NCI-H1092 (cell line): ENCODE data around the gene TNS1.
"Not testable (repeated sequence)": the region's sequence is repeated elsewhere in the genome, so short reads cannot be mapped to it uniquely, and the experiment has no call there.

Experiments
- DNase-seq: peaks from one replicate; lab custom pipeline; 2025; lab: John Stamatoyannopoulos, UW

TNS1 gene

DNA sequence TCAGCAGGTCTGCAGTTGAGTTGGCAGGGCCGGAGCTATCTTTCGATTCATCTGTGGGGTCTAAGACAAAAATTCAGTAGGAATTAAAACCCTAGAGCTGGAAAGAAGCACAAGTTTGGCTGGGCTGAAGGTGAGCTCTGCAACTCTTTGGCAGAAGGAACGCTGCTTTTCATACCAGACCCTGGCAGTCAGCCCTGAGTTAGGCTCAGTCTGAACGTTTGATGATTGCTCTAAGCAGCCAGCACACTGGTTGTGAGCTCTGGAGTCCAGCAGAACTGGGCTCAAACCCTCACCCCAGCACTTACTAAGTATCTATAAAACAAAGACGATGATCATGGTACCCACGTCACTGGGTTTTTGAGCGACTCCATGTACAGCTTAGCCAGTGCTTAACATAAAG is 192.5 kb downstream of the TNS1 start:
- no peak for DNase-seq

DNA sequence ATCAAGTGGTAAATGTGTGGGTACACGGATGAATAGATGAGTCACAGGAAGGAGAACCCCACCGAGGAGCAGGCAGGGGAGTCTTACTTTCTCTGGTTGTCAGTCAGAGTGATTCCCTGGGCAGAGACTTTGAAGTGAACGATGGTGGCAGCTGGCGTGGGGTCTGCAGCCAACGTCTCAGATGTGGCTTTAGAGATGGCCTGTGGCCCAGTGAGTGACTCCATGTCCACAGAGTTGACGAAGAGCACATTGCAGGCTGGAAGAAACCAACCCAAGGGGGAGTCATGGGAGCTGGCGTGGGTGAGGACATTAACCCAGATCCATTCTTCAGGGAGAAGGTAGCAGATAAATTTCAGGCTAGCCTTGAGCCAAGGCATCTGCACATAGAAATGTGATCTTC is 193.1 kb downstream of the TNS1 start:
- DNase-seq, result no peak

DNA sequence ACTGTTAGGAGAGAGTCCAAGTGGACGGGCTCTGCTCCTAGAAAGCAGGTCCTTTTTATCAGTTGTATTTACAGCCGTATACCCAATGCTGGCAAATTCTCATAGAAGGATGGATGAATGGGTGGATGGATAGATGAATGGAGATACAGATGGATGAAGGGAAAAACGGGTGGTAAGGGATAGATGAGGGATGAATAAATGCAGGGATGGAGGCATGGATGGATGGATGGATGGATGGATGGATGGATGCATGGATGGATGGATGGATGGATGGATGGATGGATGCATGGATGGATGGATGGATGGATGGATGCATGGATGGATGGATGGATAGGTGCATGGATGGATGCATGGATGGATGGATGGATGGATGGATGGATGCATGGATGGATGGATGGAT is 193.8 kb downstream of the TNS1 start:
- DNase-seq, result not testable (repeated sequence)

DNA sequence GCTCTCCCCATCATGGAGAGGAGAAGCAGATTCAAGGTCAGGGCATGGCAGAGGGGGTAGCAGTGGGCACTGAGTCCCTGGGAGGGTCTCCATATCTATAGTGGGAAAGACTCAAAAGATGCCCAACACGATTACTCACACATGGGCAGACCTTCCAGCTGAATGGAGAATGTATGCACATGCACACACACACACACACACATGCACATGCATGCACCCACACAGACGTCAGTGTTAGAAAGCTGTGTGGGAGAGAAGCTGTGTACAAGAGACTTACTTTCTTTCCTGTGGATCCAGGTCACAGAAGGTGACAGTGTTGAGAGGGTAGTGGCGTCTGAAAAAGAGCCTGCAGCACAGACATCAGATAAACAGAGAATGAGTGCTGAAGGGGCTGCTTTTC is 194.5 kb downstream of the TNS1 start:
- no peak for DNase-seq

DNA sequence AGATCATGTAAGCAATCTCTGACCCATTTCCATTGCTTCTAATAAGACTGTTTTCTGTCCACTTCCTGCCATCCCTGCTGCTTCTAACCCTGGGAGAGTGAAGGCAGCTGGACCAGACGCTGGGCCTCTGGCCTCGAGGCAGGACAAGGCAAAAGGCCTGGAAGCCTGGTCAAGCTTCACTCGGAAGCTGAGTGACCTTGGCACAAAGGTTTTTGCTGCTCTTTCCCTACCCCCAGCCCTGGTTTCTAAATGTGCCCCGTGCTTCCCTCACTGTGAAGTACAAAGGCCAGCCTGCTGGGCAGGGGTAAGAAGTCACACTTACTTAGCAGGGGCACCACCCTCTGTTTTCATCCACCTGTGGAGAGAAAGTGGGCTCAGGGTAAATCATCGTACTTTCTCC is 195.0 kb downstream of the TNS1 start:
- DNase-seq, result no peak

DNA sequence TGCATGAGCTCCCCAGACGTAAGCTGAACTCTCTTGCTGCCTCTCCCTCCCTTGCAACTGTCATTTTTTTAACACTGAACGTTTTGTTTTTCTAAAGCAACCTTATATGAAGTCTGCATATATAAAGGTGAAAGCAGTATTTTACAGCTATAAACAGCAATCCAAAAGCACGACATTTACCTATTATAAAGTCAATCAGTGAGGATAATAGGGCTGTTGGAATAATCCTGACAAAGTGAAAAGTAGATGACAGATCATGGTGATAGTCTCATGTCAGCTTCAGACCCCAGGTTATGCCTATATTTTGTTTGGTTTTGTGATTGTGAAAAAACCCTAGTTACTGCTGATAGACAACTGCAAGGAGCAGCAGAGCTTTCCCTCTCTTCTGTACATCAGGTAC is 195.8 kb downstream of the TNS1 start:
- DNase-seq, result no peak

DNA sequence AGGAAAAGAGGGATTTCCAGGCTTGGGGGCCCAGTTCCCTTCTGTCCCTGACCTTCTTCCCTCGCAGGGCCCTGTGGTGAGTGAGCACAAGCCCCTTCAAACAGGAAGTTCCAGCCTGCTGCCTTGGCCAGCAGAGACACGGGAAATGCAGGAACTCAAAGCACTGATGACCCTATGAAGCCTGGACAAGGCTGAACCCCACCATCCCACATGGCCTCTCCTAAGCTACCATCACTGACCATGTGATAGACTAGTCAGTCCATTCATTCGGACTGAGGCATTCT is 196.4 kb downstream of the TNS1 start:
- DNase-seq, result no peak

DNA sequence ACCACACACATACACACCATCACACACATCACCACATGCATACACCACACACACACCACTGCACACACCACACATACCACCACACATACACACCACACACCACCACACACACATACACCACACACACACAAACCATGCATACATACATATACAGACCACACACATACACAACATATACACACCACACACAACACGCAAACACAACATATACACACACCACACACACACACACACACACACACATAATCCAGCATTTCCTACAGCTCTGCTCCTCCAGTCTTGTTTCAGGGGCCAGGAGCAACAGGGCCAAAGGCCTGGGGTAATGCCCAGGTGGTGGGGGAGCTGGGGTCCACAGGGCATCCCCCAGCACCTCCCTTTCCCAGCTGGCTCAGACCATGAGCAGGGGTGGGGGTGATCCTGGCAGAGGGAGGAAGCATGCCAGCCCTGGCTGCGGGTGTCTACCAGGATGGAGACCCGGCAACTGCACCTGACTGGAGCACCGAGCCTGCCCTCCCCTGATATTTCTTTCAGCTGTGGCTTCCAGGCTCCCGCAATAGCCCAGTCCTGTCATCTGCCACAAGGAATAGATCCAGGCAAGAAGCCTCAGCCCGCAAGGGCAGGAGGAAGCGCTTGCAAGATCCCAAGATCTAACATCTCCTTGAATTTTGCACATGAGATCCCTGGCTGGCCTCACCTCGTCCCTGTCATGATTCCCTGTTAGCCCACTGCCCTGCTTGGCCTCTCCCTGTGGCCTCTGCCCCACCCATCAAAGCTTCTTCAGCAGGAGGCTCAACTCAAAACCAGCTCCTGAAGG is 196.9 kb downstream of the TNS1 start:
- DNase-seq, result no peak

DNA sequence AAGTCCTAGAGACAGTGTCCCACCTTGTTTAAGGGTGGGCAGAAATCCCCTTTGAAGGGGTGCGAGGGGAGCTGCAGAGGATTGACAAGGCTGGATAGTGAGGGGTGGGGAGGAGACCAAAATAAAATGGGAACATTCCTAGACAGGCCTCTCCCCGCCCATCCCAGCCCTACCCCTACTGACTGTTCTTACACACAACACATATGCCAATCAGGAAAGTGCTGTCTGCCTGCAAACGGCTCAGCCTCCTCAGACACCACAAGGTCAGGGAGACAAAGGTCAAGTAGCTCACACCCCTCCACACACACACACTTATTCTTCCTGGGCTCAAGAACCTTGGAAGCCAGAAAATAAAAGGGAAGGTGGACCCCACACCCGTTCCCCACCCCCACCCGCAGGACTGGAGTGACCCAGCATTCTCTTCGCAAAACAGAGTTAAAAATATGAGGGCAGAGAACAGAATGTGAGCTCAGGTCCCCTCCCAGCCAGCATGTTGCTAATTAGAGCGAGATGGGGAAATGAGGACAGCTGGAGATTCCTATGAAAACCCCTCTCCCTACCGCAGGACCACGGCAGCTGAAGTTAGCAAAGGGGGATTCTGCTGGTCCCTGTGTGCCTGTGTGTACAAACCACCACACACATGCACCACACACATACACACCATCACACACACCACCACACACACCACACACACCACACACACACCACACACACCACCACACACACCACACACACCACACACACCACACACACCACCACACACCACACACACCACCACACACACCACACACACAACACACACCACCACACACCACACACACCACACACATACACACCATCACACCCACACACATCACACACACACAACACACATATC is 197.8 kb downstream of the TNS1 start:
- no peak for DNase-seq

DNA sequence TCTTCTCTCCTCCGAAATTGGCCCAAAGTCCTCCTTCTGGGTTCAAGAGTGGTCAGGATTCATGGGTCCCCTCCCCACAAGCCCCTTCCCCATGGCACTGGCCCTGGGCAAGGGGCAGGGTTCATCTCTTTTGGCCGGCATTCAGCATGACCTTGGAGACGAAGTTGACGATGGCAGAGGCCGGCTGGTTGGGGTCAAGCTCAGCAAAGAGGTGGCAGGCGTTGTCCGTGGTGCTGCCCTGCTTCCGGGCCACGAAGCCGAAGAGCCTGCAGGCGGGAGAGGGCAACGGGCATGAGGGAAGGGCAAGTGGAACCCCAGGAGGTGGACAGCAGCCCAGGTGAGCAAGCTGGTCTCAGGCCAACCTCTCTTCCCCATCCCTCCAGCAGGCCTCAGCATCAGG is 198.5 kb downstream of the TNS1 start:
- DNase-seq, result no peak

DNA sequence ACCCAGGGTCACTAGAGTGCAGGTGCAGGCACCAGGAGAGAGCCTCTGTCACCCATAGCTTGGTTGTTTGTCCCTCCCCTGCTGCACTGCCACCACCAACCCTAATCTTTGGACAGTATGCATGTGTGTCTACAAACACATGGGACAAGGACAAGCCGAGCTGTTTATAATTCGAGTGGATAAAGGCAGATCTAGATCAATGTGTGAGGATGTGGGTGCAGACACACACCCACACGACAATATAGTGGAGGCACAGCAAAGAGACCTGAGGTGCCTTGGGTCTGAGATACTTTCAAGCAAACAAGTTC is 199.2 kb downstream of the TNS1 start:
- DNase-seq, result no peak

DNA sequence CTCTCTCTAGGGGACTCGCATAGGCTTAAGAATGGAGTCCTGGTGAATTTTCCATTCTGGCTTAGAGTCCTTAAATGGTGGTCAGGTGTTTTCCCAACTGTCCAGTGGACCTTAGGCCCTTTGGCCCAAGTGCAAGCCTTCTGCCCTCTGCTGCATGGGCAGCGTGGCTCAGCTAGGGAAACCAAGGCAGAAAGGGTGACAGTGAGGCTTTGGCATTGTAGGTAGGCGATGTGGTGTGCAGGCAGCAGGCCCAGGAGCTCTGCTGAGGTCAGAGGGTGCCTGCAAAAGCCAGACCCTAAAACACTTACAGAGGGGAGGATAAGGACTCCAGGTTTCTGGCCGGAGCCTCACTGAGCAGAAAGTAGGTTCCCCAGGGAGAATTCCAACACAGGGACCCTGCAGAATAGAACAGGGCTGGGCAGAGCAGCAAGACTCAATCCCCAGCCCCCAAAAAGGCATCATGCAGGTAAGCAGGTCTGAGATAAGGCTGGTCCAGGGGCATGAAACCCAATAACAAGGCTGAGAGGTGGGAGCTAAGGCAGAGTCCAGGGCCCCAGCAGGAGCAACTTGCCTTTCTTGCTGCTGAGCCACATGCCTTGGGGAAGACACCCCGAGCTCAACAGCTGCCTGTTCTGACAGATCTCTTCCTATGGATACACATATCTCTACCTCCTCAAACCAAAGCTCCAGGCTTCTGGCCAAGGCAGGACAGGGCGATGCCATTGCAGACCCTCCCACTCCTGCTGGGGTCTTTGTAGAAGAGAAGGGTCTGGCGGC is 199.7 kb downstream of the TNS1 start:
- DNase-seq, result no peak

DNA sequence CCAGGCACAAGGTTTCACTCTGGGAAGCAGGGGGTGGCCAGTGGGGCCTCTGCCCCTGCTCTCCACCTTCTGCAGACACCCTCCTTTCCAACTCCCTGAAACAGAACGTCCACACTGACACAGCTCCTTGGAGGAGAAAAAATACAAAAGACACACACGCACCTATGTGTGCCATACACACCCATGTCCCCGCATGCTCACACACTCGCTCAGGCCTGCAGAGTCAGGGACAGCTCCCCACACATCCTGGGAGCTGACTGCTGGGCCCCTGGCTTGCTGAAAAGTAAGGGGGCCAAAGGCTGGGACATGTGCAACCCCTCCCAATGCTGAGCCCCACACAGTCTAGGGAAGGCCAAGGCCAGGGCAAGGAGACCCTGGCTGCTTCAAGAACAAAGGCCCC is 200.5 kb downstream of the TNS1 start:
- DNase-seq, result no peak

DNA sequence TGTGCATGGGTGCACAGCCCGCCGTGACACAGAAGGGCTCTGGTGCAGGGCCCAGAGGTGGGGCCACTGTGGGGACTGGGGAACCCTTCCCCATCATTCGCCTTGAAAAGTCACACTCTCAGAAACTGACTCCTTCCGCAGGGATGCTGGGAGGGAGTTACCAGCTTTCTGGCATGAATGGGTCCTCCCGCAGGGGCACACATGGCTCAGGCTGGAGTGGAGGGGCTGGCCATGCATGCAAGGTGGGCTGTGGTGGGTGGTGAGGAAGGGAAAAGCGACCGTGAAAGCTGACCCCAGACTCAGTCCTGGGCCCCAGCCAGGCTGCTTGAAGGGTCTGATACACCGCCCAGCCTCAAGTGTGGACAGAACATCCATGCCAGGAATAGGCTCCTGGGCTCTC is 201.1 kb downstream of the TNS1 start:
- no peak for DNase-seq

DNA sequence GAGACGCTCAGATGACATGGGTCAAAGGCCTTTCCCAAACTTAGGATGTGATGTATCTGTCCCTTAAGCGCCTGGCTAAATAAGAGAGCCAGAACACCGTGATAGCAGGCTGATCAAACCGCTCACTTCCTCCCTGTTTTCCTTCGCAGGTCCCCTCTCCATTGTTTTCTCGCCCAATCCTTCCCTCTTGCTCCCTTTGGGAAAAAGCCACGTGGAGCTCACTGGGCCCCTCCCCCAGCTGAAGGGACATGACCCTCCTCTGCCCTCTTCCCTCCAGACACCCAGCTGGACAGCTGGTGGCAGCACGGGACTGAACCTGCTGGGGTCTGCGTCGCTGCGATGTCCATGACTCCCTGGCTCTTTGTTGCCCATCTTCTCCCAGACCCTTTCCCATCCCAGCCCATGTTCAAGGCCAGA is 201.7 kb downstream of the TNS1 start:
- DNase-seq, result no peak

DNA sequence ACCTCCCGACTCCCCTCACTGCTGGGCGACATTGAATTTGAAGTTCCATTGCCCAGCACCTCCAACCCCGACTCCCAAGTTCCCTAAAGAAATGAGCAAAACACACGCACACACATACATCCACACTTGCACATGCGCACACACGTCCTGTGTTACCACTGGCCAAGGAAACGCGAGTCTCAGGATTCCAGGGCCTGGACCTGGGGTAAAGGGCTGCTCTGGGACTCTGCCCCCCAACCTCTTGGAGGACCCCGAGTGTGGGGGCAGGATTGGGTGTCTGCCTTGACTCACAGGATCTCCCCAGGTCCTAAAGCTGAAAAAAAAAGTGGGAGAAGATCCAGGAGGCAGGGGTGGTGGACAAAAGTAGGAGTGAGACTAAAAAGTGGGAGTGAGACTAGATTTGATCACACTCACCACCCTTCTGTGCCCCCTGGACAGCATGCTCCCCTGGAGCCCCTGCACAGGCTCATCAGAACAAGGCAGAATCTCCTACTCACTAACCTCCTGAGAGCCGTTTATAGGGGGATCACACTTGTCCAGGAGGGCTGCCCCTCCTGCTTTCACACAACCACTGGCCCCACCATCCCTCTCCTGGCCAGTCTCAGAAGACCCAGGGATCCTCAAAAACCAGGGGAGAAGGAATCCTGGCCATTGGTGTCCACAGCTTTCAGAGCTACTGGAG is 202.2 kb downstream of the TNS1 start:
- DNase-seq, result no peak

DNA sequence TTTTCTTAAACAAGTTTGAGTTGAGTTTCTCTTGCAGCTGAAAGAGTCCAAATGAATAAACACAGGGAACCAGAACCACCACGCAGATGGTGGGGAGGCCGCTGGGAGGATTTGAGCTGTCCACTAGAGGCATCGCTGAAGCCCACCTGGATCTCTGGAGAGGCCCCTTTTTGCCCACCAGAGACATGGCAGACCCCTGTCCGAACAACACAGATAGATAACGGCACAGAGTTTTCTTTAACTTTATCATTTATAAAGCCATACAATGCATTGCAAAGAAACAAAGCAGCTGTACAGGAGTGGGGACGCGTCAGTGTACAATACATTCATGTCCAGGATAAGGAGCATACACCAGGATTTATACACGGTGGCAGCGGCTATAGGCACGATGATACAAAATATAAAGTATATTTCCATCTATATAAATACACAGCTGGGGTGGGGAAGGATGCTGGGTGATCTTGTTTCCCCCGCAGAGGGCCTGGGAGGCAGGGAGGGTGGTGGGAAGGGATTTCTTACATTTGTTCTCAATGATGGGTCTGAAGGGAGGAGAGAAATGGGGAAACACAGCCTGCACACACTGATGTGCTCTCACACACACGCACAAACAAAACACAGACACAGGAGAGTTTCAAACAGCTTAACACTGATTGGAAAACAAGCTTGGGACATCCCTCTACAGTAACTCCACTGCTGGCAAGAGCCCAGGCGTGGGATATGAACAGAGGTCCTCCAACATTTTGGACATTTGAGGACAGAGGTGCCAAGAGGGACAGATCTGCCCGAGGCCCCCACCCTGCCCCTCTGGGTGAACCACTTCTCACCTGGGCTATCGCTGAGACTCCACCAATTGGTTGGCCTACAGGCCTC is 203.0 kb downstream of the TNS1 start:
- DNase-seq, result no peak

DNA sequence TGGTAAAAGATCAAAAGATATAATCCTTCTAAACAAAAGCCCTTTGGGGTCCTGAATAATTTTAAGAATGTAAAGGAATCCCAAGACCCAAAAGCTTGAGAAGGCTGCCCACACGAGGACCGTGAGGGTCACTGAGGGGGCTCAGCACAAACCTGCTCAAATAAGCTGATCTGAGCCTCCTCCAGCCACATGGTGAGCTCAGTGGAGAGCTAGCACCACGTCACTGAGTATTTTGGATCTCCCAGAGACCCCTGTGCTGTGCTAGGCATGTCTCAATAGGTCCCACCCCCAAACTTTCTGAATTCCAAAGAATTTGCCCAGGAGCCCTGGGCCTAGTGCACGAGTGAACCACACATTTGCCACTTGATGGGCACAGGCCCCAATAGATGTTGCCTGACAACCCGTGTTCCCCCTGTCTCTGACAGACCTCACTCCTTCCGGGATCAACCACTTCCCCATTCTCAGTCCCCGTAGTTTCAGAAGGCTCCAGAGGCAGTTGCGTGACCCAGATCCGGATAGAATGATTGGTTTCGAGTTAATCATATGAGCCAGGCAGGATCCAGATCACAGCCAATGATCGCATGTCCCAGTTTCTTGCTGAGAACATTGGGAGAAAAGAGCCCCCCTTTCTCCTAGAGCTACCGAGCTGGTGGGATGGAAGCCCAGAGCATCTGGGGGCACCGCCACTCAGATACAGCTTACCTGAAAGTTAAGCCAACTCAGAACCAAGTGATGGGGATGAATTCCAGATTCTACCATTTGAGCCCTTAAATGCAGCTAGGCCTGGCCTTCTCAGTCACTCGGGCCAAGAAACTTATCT is 203.8 kb downstream of the TNS1 start:
- no peak for DNase-seq

DNA sequence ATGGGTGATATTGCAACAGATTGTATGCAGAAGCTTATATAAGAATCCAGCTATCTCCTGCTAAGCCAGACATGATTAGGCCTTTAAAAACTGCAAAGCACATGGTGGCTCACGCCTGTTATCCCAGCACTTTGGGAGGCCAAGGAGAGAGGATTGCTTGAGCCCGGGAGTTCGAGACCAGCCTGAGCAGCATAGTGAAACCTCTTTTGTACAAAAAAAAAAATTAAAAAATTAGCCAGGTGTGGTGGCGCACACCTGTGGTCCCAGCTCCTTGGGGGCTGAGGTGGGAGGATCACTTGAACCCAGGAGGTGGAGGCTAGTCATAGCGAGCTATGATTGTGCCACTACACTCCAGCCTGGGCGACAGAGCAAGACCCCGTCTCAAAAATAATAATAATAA is 204.6 kb downstream of the TNS1 start:
- no peak for DNase-seq

DNA sequence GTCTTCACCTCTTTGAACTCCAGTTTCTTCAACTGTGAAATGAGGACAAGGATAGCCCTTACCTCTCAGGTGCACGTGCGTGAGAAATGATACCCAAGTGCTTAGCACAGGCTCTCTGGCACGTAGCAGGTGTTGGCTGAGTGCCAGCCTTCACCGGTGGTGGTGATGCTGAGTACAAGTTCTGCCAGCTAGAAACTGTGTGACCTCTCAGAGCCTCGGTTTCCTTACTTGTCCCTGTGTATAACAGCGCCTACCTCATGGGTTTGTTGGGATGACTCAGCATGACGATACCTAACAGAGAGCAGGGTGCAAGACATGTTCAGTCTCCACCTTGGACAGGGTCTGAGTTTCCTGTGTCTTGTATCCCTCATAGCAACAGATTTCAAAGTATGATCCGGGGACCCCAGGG is 205.1 kb downstream of the TNS1 start:
- peak; percentile 8 for DNase-seq

DNA sequence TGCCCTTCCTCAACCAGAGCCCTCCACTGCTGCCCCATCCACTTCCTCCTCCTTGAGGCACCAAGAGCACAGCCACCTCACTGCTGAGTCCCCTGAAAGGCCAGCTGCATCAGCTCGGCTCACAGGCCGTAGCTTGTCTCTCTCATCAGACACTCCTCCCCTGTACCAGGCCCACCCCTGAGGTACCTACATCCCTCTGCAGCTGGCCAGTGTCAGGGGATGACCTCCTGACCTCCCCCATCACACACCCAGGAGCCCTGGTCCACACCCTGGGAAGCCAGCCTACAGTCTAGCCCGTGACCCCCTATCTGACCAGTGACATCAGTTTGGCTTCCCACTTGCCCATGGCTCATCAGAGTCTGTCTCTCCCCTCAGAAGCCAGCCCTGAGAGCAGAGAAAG is 205.6 kb downstream of the TNS1 start:
- no peak for DNase-seq
